SH-SY5Y (cell line): Measurements from ENCODE around the gene CDC23.

Experiments
- GATA2 ChIP-seq: IDR thresholded peaks from 2 replicates; pipeline ENCODE4 v1.6.1; 2011; ENCODE audit warnings: mild to moderate bottlenecking, low read depth, low read length
- GATA3 ChIP-seq: IDR thresholded peaks from 2 replicates; pipeline ENCODE4 v1.6.1; 2011; ENCODE audit warnings: low read depth, mild to moderate bottlenecking, low read length, moderate library complexity

DNA sequence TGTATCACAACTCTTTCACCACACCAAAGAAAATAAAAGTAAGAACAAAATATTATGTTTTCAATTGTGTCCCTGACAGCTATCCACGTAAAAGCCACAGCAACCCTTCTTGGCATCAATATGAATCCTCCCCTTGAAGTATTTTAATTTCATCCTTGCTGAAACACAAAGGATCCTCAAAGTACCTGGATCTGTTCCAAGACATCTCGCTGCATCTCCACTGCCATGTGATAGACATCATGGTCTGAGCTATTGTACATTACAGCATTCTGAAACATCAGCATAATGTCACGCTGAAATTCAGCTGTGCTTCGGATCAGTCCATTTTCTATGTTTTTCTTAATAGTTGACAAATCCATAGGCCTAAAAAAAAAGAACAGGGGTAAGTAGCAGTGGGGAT, 52.4 kb downstream of the CDC23 start:
- TF ChIP-seq GATA2 (no peak), GATA3 (no peak)
